Kidney capillary endothelial cell (primary cell): ENCODE results near the gene ELOVL7.
"Not testable (repeated sequence)": the region's sequence is repeated elsewhere in the genome, so short reads cannot be mapped to it uniquely, and the experiment has no call there.

Experiments
- DNase-seq: peaks from one replicate; pipeline ENCODE4 v3.0.0-alpha.2; 2018; ENCODE audit warnings: low spot score

ELOVL7 gene

GRCh38 chr5:60712950-60713349 is 131.1 kb downstream of the ELOVL7 start:
- DNase-seq, result no peak

- not testable (repeated sequence) for DNase-seq
Observed at GRCh38 chr5:60711892-60712291, 132.2 kb downstream of the ELOVL7 start.

GRCh38 chr5:60710362-60710761 is 133.7 kb downstream of the ELOVL7 start:
- DNase-seq, result no peak

GRCh38 chr5:60705144-60705543 is 138.9 kb downstream of the ELOVL7 start:
- no peak for DNase-seq

- DNase-seq, result no peak
Observed at GRCh38 chr5:60703944-60704343, 140.1 kb downstream of the ELOVL7 start.
